Lower leg skin (tissue), 3 donors: ENCODE results near the gene TTC21B.

Experiments
- POLR2A ChIP-seq, 2 donors: fragments of 450-650 bp; IDR thresholded peaks; one replicate each; pipeline ENCODE4 v1.6.1; 2016 to 2017; ENCODE audit warnings: antibody characterized with exemption in 2 of 2, mild to moderate bottlenecking in 1 of 2, moderate library complexity in 1 of 2
- TF ChIP-seq, protein P1 (sequence below), 3 donors: fragments of 450-650 bp; IDR thresholded peaks; one replicate each; pipeline ENCODE4 v1.5.1; 2016; ENCODE audit warnings: antibody characterized with exemption in 3 of 3, mild to moderate bottlenecking in 3 of 3, moderate library complexity in 2 of 3

DNA sequence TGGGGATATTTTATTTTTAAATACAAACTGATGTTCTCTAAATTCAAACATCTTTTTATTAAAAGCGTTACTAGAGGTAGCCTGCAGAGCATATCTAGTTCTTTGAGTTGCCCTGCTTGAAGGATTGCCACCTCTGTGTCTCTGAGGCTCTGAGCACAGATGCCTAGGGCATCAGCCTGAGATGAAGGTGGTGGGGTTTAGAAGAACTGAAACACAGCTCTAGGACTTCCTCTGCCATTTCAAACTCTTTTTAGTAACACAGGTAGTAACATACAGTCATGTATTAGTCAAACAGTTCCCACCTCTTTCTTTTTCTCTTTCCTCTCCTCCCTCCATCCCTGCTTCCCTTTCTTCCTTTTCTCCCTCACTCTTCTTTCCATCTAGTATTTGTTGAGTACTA, 57.6 kb downstream of the TTC21B start:
- TF ChIP-seq, protein P1, sequence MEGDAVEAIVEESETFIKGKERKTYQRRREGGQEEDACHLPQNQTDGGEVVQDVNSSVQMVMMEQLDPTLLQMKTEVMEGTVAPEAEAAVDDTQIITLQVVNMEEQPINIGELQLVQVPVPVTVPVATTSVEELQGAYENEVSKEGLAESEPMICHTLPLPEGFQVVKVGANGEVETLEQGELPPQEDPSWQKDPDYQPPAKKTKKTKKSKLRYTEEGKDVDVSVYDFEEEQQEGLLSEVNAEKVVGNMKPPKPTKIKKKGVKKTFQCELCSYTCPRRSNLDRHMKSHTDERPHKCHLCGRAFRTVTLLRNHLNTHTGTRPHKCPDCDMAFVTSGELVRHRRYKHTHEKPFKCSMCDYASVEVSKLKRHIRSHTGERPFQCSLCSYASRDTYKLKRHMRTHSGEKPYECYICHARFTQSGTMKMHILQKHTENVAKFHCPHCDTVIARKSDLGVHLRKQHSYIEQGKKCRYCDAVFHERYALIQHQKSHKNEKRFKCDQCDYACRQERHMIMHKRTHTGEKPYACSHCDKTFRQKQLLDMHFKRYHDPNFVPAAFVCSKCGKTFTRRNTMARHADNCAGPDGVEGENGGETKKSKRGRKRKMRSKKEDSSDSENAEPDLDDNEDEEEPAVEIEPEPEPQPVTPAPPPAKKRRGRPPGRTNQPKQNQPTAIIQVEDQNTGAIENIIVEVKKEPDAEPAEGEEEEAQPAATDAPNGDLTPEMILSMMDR (IDR thresholded peaks at IDR 0.05): no peak
- TF ChIP-seq POLR2A (IDR thresholded peaks at IDR 0.05): no peak
